Activated naive CD4-positive, alpha-beta T cell treated with anti-CD3 and anti-CD28 coated beads, Interleukin-2, amount 10 ng/mL, durations not matched to agents 7 days and 5 days (primary cell): Measurements from ENCODE around the gene EMC10.
A peak's percentile ranks its signal among the peaks of the same experiment; 100 is the strongest.

ENCODE experiments used
- CTCF ChIA-PET: fragments of 350-600 bp; sonication (Branson Sonifier 250); formaldehyde crosslinking; loops from one replicate; lab custom pipeline; 2021; ENCODE audit warnings: antibody characterized with exemption; lab: Charles Lee
- DNase-seq: peaks from one replicate; pipeline ENCODE4 v3.0.0-alpha.2; 2020
- H3K27ac Mint-ChIP-seq: one replicate; pipeline ENCODE4 v1.8.0; 2021; ENCODE audit warnings: mild to moderate bottlenecking, moderate library complexity, mixed read lengths
- H3K27me3 Mint-ChIP-seq: one replicate; pipeline ENCODE4 v1.8.0; 2021; ENCODE audit warnings: mild to moderate bottlenecking, mixed read lengths
- H3K36me3 Mint-ChIP-seq: one replicate; pipeline ENCODE4 v1.8.0; 2021; ENCODE audit warnings: mixed read lengths
- H3K4me1 Mint-ChIP-seq: one replicate; pipeline ENCODE4 v1.8.0; 2021; ENCODE audit warnings: mixed read lengths
- H3K4me3 Mint-ChIP-seq: one replicate; pipeline ENCODE4 v1.8.0; 2021; ENCODE audit warnings: mild to moderate bottlenecking, moderate library complexity, mixed read lengths
- H3K9me3 Mint-ChIP-seq: one replicate; pipeline ENCODE4 v1.8.0; 2021; ENCODE audit warnings: mixed read lengths

EMC10 gene

GRCh38 chr19:50501568-50502475 is 25.5 kb downstream of the EMC10 start:
- no peaks in the 10 kb centered on the region for H3K9me3 Mint-ChIP-seq
- CTCF ChIA-PET, result no interaction called here
- no peaks in the 10 kb centered on the region for H3K36me3 Mint-ChIP-seq
- DNase-seq, result no peak
- H3K4me3 Mint-ChIP-seq, result no peak overlapping the region
- no peak overlapping the region for H3K27ac Mint-ChIP-seq
- H3K4me1 Mint-ChIP-seq, result no peaks in the 10 kb centered on the region
- H3K27me3 Mint-ChIP-seq, result no peaks in the 10 kb centered on the region

- no peak overlapping the region for H3K4me3 Mint-ChIP-seq
- DNase-seq, result no peak
- no peaks in the 10 kb centered on the region for H3K9me3 Mint-ChIP-seq
- H3K36me3 Mint-ChIP-seq, result peaks cover 8% of the 10 kb centered on the region
- H3K27ac Mint-ChIP-seq, result no peak overlapping the region
- peaks cover 17% of the 10 kb centered on the region for H3K4me1 Mint-ChIP-seq
- CTCF ChIA-PET, result no interaction called here
- H3K27me3 Mint-ChIP-seq, result no peaks in the 10 kb centered on the region
Measured at GRCh38 chr19:50505856-50506611, 29.7 kb downstream of the EMC10 start.

- Mint-ChIP-seq H3K4me3 (no peak overlapping the region), H3K4me1 (peaks cover 22% of the 10 kb centered on the region), H3K36me3 (peaks cover 8% of the 10 kb centered on the region), H3K27me3 (peaks cover 4% of the 10 kb centered on the region), H3K27ac (no peak overlapping the region), H3K9me3 (no peaks in the 10 kb centered on the region)
- DNase-seq, result no peak
- CTCF ChIA-PET, result no interaction called here
Measured at GRCh38 chr19:50506700-50507099, 30.4 kb downstream of the EMC10 start.

GRCh38 chr19:50507376-50507775 is 31.1 kb downstream of the EMC10 start:
- Mint-ChIP-seq H3K36me3 (peaks cover 8% of the 10 kb centered on the region), H3K4me1 (peaks cover 24% of the 10 kb centered on the region), H3K27me3 (peaks cover 5% of the 10 kb centered on the region), H3K27ac (no peak overlapping the region), H3K9me3 (no peaks in the 10 kb centered on the region), H3K4me3 (no peak overlapping the region)
- CTCF ChIA-PET, result no interaction called here
- DNase-seq, result no peak

- Mint-ChIP-seq H3K4me3 (no peak overlapping the region), H3K27me3 (peaks cover 19% of the 10 kb centered on the region), H3K9me3 (no peaks in the 10 kb centered on the region), H3K36me3 (peaks cover 8% of the 10 kb centered on the region), H3K4me1 (peaks cover 24% of the 10 kb centered on the region), H3K27ac (no peak overlapping the region)
- no peak for DNase-seq
- CTCF ChIA-PET, result no interaction called here
Measured at GRCh38 chr19:50508843-50509190, 32.5 kb downstream of the EMC10 start.

- peak overlapping the region; percentile 56 for H3K4me3 Mint-ChIP-seq
- peaks cover 26% of the 10 kb centered on the region for H3K4me1 Mint-ChIP-seq
- CTCF ChIA-PET, result no interaction called here
- peaks cover 8% of the 10 kb centered on the region for H3K36me3 Mint-ChIP-seq
- peaks cover 25% of the 10 kb centered on the region for H3K27me3 Mint-ChIP-seq
- H3K9me3 Mint-ChIP-seq, result no peaks in the 10 kb centered on the region
- peak overlapping the region; percentile 67 for H3K27ac Mint-ChIP-seq
- no peak for DNase-seq
Measured at GRCh38 chr19:50509366-50509765, 33.1 kb downstream of the EMC10 start.

GRCh38 chr19:50510121-50510670 is 33.9 kb downstream of the EMC10 start:
- Mint-ChIP-seq H3K4me3 (peak overlapping the region; percentile 87), H3K27me3 (peaks cover 33% of the 10 kb centered on the region), H3K4me1 (peaks cover 27% of the 10 kb centered on the region), H3K27ac (peak overlapping the region; percentile 97), H3K9me3 (no peaks in the 10 kb centered on the region), H3K36me3 (peaks cover 8% of the 10 kb centered on the region)
- no peak for DNase-seq
- CTCF ChIA-PET, result no interaction called here

GRCh38 chr19:50510700-50511068 is 34.4 kb downstream of the EMC10 start:
- H3K9me3 Mint-ChIP-seq, result no peaks in the 10 kb centered on the region
- H3K27me3 Mint-ChIP-seq, result peaks cover 38% of the 10 kb centered on the region
- peaks cover 27% of the 10 kb centered on the region for H3K4me1 Mint-ChIP-seq
- H3K4me3 Mint-ChIP-seq, result peak overlapping the region; percentile 87
- peak overlapping the region; percentile 97 for H3K27ac Mint-ChIP-seq
- CTCF ChIA-PET, result no interaction called here
- H3K36me3 Mint-ChIP-seq, result peaks cover 8% of the 10 kb centered on the region
- DNase-seq, result no peak

GRCh38 chr19:50511069-50511822 is 34.9 kb downstream of the EMC10 start, which contains the start of gene JOSD2:
Gene JOSD2 (minus strand): TSS chr19:50511191. CDS start chr19:50510431, 760 bp downstream.
- peak within 1 kb of the TSS; percentile 87 for H3K4me3 Mint-ChIP-seq
- H3K4me1 Mint-ChIP-seq, result peaks cover 27% of the 10 kb centered on the region
- peaks cover 8% of the 10 kb centered on the region for H3K36me3 Mint-ChIP-seq
- no peaks in the 10 kb centered on the region for H3K9me3 Mint-ChIP-seq
- DNase-seq, result peak; percentile 98
- peak within 1 kb of the TSS; percentile 97 for H3K27ac Mint-ChIP-seq
- CTCF ChIA-PET, result interaction anchor here (1.1 kb wide), 1 partner anchor 26 kb away, joined by 3 read pairs; no protein-coding TSS in a partner anchor
- H3K27me3 Mint-ChIP-seq, result peaks cover 43% of the 10 kb centered on the region

- CTCF ChIA-PET, result interaction anchor here (1.1 kb wide), 1 partner anchor 25 kb away, joined by 3 read pairs; no protein-coding TSS in a partner anchor
- Mint-ChIP-seq H3K4me1 (peaks cover 27% of the 10 kb centered on the region), H3K4me3 (no peak overlapping the region), H3K27ac (peak overlapping the region; percentile 45), H3K27me3 (peaks cover 48% of the 10 kb centered on the region), H3K9me3 (no peaks in the 10 kb centered on the region), H3K36me3 (peaks cover 6% of the 10 kb centered on the region)
- no peak for DNase-seq
Measured at GRCh38 chr19:50512112-50512998, 36.0 kb downstream of the EMC10 start.

GRCh38 chr19:50512999-50513745 is 36.9 kb downstream of the EMC10 start:
- Mint-ChIP-seq H3K4me1 (peaks cover 25% of the 10 kb centered on the region), H3K36me3 (peaks cover 6% of the 10 kb centered on the region), H3K9me3 (no peaks in the 10 kb centered on the region), H3K27ac (peak overlapping the region; percentile 45), H3K27me3 (peaks cover 48% of the 10 kb centered on the region), H3K4me3 (peak overlapping the region; percentile 10)
- DNase-seq, result no peak
- CTCF ChIA-PET, result no interaction called here

- Mint-ChIP-seq H3K4me3 (peak within 1 kb of the TSS; percentile 30), H3K27ac (peak within 1 kb of the TSS; percentile 45), H3K4me1 (peaks cover 22% of the 10 kb centered on the region), H3K36me3 (peaks cover 6% of the 10 kb centered on the region), H3K27me3 (peaks cover 55% of the 10 kb centered on the region), H3K9me3 (no peaks in the 10 kb centered on the region)
- CTCF ChIA-PET, result no interaction called here
- DNase-seq, result no peak
Measured at GRCh38 chr19:50513746-50514345, 37.5 kb downstream of the EMC10 start, which contains the start of gene ASPDH. Gene ASPDH (minus strand): TSS chr19:50513913. CDS start chr19:50513823, 90 bp downstream.
